BE2C (cell line): Measurements from ENCODE around the gene HS2ST1.

Source experiments
- DNase-seq: peaks from one replicate; pipeline ENCODE4 v3.0.0-alpha.2; 2020
- H3K27me3 ChIP-seq: fragments of 250-450 bp; sonication (Bioruptor Pico); 2 replicates; pipeline ENCODE4 v1.5.1; 2020; ENCODE audit warnings: mild to moderate bottlenecking
- H3K36me3 ChIP-seq: fragments of 250-450 bp; sonication (Bioruptor Pico); 2 replicates; pipeline ENCODE4 v1.5.1; 2020; ENCODE audit warnings: mild to moderate bottlenecking
- H3K4me1 ChIP-seq: fragments of 250-450 bp; sonication (Bioruptor Pico); 2 replicates; pipeline ENCODE4 v1.5.1; 2020
- H3K4me3 ChIP-seq: 2 replicates; pipeline ENCODE4 v1.5.1; 2011; ENCODE audit warnings: low read depth, low read length
- H3K9me3 ChIP-seq: fragments of 250-450 bp; sonication (Bioruptor Pico); 2 replicates; pipeline ENCODE4 v1.5.1; 2020
- TF ChIP-seq, protein P1 (sequence below): IDR thresholded peaks from 2 replicates; pipeline ENCODE4 v1.5.1; 2012; ENCODE audit warnings: mild to moderate bottlenecking, low read depth, low read length

Gene HS2ST1

DNA sequence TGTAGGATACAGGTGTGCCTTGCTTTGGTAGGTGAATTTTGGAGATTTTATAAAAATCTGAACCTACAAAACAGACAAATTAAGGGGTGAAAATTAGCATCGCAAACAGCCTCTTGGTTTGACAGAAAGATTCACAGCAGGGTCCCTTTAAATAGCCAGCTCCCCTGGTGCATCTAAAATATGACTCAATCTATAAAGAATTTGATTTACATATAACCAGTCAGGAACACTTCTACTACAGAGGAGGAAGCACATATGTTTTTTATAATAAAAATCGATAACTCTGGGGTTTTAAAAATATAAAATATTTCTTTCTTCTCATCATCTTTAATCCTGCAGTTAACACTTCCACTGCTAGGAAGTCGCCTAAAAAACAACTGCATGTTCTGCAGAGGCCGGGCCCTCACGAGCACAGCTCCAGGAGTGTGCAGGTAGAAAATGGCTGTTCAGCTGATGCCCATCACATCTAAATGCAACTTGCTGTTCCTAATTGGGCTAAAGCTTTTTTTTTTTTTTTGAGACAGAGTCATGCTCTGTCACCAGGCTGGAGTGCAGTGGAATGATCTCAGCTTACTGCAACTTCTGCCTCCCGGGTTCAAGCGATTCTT is 203.4 kb downstream of the HS2ST1 start:
- no peaks in the 10 kb centered on the region for H3K27me3 ChIP-seq
- H3K36me3 ChIP-seq, result no peaks in the 10 kb centered on the region
- H3K4me1 ChIP-seq, result no peaks in the 10 kb centered on the region
- H3K9me3 ChIP-seq, result no peaks in the 10 kb centered on the region
- TF ChIP-seq, protein P1, sequence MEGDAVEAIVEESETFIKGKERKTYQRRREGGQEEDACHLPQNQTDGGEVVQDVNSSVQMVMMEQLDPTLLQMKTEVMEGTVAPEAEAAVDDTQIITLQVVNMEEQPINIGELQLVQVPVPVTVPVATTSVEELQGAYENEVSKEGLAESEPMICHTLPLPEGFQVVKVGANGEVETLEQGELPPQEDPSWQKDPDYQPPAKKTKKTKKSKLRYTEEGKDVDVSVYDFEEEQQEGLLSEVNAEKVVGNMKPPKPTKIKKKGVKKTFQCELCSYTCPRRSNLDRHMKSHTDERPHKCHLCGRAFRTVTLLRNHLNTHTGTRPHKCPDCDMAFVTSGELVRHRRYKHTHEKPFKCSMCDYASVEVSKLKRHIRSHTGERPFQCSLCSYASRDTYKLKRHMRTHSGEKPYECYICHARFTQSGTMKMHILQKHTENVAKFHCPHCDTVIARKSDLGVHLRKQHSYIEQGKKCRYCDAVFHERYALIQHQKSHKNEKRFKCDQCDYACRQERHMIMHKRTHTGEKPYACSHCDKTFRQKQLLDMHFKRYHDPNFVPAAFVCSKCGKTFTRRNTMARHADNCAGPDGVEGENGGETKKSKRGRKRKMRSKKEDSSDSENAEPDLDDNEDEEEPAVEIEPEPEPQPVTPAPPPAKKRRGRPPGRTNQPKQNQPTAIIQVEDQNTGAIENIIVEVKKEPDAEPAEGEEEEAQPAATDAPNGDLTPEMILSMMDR, result no peak
- H3K4me3 ChIP-seq, result no peak overlapping the region
- no peak for DNase-seq

DNA sequence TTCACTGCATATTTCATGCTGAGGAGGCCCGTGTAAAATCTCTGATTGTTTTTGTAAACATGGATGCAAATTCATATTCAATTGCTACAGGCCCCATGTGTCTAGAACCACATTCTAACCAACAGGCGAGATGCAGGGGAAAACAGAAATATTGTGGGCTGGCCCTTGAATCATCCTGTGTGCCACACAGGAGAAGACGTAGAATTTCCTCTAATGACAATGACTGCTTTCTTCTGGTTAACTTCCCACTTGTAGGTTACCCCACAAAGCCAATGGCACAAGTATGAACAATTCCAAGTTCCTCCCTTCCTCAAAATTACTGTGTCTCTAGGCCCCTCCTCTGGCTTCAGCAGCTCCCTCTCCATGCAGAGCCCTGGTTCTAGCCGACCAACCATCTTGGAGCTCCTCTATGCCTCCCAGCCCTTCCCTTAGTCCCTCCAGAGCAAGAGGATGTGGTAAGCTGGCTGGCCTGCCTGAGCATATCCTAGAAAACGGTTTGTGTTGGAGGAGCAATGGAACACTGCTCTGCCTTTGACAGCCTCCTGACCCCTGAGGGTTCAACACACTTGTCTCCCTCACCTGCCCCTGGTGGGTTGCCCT is 205.2 kb downstream of the HS2ST1 start:
- Histone ChIP-seq H3K36me3 (no peaks in the 10 kb centered on the region), H3K9me3 (no peaks in the 10 kb centered on the region), H3K4me1 (no peaks in the 10 kb centered on the region), H3K4me3 (no peak overlapping the region), H3K27me3 (no peaks in the 10 kb centered on the region)
- no peak for DNase-seq
- TF ChIP-seq, protein P1, result no peak

DNA sequence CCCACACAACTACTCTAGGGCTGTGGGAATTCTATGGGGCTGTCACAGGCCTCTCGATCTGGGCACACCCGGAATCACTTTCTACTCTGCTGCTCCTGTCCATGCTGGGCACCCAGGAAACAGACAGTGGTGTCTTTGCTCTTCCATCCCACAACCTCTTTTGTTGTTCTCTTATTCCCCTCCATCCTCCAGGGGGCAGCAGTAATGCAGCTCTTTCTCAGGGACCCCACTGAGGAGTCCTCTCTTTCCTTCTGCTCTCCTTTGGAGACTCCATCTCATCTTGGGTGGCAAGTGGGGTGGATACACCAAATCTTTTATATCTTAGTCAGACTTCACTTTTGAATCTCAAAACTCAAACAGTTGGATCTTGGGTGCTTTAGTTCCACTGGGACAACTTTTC is 206.3 kb downstream of the HS2ST1 start:
- DNase-seq, result no peak
- Histone ChIP-seq H3K27me3 (no peaks in the 10 kb centered on the region), H3K36me3 (no peaks in the 10 kb centered on the region), H3K4me3 (no peak overlapping the region), H3K9me3 (no peaks in the 10 kb centered on the region), H3K4me1 (no peaks in the 10 kb centered on the region)
- TF ChIP-seq, protein P1, result peak; percentile 48

DNA sequence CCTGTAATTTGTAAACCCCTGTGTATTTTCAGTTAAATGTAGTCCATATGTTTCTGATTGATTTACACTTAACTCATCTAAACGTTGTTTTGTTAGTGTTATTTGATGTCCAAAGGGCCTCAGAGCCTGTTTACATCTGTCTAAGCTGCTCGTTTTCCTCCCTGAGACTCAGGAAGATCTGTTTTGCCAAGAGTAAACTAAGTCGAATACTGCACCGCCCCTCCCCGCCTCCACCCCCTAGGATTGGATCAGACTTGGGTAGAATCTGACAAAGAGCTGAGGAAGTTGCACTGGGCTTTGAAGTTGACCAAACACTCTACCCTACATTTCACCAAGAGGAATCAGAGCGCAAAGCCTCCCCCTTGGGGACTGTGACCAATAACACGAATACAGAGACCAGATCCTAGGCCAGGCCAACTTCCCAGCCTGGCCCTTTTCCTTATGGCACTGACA is 207.3 kb downstream of the HS2ST1 start:
- no peak for DNase-seq
- Histone ChIP-seq H3K4me1 (no peaks in the 10 kb centered on the region), H3K4me3 (no peak overlapping the region), H3K36me3 (no peaks in the 10 kb centered on the region), H3K9me3 (no peaks in the 10 kb centered on the region), H3K27me3 (no peaks in the 10 kb centered on the region)
- TF ChIP-seq, protein P1, result no peak

DNA sequence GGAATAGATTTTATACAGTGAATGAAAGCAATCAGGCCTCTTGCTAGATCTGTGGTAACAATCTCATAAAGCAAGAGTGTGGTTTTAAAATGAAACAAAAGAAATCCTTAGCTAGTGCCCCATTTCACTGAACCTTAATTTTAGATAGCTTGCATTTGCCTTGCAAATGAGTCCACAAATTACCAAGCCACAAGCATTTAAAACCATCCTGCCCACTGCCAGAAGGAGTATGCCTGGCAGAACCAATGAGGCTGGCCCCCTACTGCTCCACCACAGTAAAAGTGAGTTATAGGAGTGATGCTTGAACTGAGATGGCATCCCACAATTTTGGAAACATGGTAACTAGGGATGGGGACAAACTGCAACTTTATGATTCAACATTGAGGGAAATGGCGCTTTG is 207.8 kb downstream of the HS2ST1 start:
- TF ChIP-seq, protein P1, result no peak
- Histone ChIP-seq H3K27me3 (no peaks in the 10 kb centered on the region), H3K36me3 (no peaks in the 10 kb centered on the region), H3K9me3 (no peaks in the 10 kb centered on the region), H3K4me3 (no peak overlapping the region), H3K4me1 (no peaks in the 10 kb centered on the region)
- no peak for DNase-seq

DNA sequence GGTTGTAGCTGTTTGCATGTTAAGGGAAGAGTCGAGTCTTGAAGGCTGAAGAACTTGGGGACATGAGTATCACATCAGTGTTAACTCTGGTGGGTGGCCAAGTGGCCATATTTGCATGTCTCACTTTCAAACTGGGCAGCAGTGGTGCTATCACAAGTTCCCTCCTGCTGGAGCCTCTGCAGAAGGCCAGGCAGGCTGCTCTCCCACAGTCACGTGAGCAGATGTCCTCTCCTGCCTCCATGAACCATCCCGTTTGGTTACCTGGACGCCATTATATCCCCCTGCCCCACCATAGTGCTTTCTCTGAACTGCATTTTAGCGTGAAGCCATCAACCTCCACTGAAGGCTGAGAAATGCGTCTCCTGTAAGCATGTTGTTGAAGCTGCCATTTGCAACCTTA is 209.2 kb downstream of the HS2ST1 start:
- Histone ChIP-seq H3K9me3 (no peaks in the 10 kb centered on the region), H3K4me3 (no peak overlapping the region), H3K36me3 (no peaks in the 10 kb centered on the region), H3K4me1 (no peaks in the 10 kb centered on the region), H3K27me3 (no peaks in the 10 kb centered on the region)
- TF ChIP-seq, protein P1, result no peak
- no peak for DNase-seq
